K562 (cell line): ENCODE data around the gene C1orf116. TPM values are rescaled to one million over a fixed set of nuclear protein-coding genes. Genes with fewer than 3 reads are reported as not detected.

ENCODE experiments used
- COPS2 ChIP-seq: fragments of 450-650 bp; conservative IDR thresholded peaks from 2 replicates; pipeline ENCODE4 v1.6.1; 2016; ENCODE audit warnings: mild to moderate bottlenecking, moderate library complexity
- DPF2 ChIP-seq: fragments of 450-650 bp; IDR thresholded peaks from 2 replicates; pipeline ENCODE4 v1.6.1; 2016
- EWSR1 ChIP-seq: fragments of 450-650 bp; IDR thresholded peaks from 2 replicates; pipeline ENCODE4 v1.6.1; 2018; ENCODE audit warnings: borderline replicate concordance, mild to moderate bottlenecking, low read depth, moderate library complexity; ENCODE audit not compliant: partially characterized antibody
- FOXK2 ChIP-seq, 2 experiments: fragments of 450-650 bp; IDR thresholded peaks in 1 of 2; conservative IDR thresholded peaks in 1 of 2; 2 replicates each; pipeline ENCODE4 v1.6.1; 2016; ENCODE audit warnings: low read depth in 2 of 2, mild to moderate bottlenecking in 1 of 2
- GABPA ChIP-seq: fragments of 200-800 bp; sonication (Bioruptor generic); conservative IDR thresholded peaks from 2 replicates; pipeline ENCODE4 v1.6.1; 2016; ENCODE audit warnings: low read depth, missing genetic modification characterization, missing compliant biosample characterization
- ILF3 ChIP-seq: fragments of 450-650 bp; IDR thresholded peaks from 2 replicates; pipeline ENCODE4 v1.6.1; 2018; ENCODE audit warnings: antibody characterized with exemption, mild to moderate bottlenecking, moderate library complexity, borderline replicate concordance
- NBN ChIP-seq: fragments of 450-650 bp; IDR thresholded peaks from 2 replicates; pipeline ENCODE4 v1.6.1; 2016; ENCODE audit warnings: low read depth, mild to moderate bottlenecking
- NFRKB ChIP-seq: fragments of 450-650 bp; IDR thresholded peaks from 2 replicates; pipeline ENCODE4 v1.6.1; 2016; ENCODE audit warnings: low read depth
- NUFIP1 ChIP-seq: fragments of 450-650 bp; IDR thresholded peaks from 2 replicates; pipeline ENCODE4 v1.6.1; 2018; ENCODE audit not compliant: partially characterized antibody
- PURB ChIP-seq: sonication (generic); formaldehyde crosslinking; IDR thresholded peaks from 2 replicates; pipeline ENCODE4 v1.9.0; 2021; ENCODE audit warnings: low read depth, mild to moderate bottlenecking, missing genetic modification reagents
- SIX5 ChIP-seq, 2 experiments: IDR thresholded peaks; 2 replicates each; pipeline ENCODE4 v1.6.1; 2011; ENCODE audit warnings: low read length in 2 of 2, borderline replicate concordance in 1 of 2, low read depth in 1 of 2, mild to moderate bottlenecking in 1 of 2, moderate library complexity in 1 of 2; ENCODE audit not compliant: insufficient read depth in 1 of 2
- SMAD3 ChIP-seq: fragments of 450-650 bp; formaldehyde crosslinking; conservative IDR thresholded peaks from 2 replicates; pipeline ENCODE4 v1.4.0; 2020; ENCODE audit warnings: mild to moderate bottlenecking
- SMC3 ChIP-seq: conservative IDR thresholded peaks from 2 replicates; pipeline ENCODE4 v1.6.1; 2011; ENCODE audit warnings: low read depth, low read length, improper control_type of control experiment; ENCODE audit not compliant: insufficient read depth
- SP1 ChIP-seq: sonication (generic); formaldehyde crosslinking; IDR thresholded peaks from 2 replicates; pipeline ENCODE4 v1.8.1; 2022; ENCODE audit warnings: mild to moderate bottlenecking, missing genetic modification reagents
- TEAD4 ChIP-seq, 2 experiments: sonication (generic) in 1 of 2; formaldehyde crosslinking in 1 of 2; IDR thresholded peaks; 2 replicates each; pipeline versions ENCODE4 v1.6.1 to v1.8.0; 2012 to 2022; ENCODE audit warnings: borderline replicate concordance in 1 of 2, inconsistent platforms in 1 of 2, low read length in 1 of 2, mild to moderate bottlenecking in 1 of 2, missing genetic modification reagents in 1 of 2
- ZBTB1 ChIP-seq: sonication (generic); formaldehyde crosslinking; IDR thresholded peaks from 2 replicates; pipeline ENCODE4 v1.8.1; 2023; ENCODE audit warnings: missing genetic modification reagents, low read depth, mild to moderate bottlenecking, borderline replicate concordance
- ZNF347 ChIP-seq: fragments of 450-650 bp; formaldehyde crosslinking; IDR thresholded peaks from 2 replicates; pipeline ENCODE4 v1.4.0; 2020; ENCODE audit warnings: low read depth, mild to moderate bottlenecking, moderate library complexity
- polyA plus RNA-seq, 8 experiments: library from polyadenylated mRNA; depleted of rRNA in 4 of 8; stranded (reverse) in 5 of 8; unstranded in 3 of 8; fragments of >200 nt; fragmentation: Nextera tagmentation in 2 of 8; fragmentation: Illumina TruSeq in 1 of 8; extraction: Ambion mirVana in 2 of 8; extraction: Trizol in 1 of 8; gene quantifications; 2 replicates each; pipeline versions ENCODE4 v1.2.1 to v1.2.3, GENCODE V29; 2011 to 2014; ENCODE audit warnings: inconsistent platforms in 1 of 8, missing spikeins in 1 of 8
- total RNA-seq, 7 experiments: library from RNA; depleted of rRNA in 6 of 7; stranded (reverse); fragments of >200 nt in 6 of 7; fragmentation: Illumina TruSeq in 2 of 7; extraction: Trizol in 2 of 7; gene quantifications; 2 replicates each; pipeline versions ENCODE4 v1.2.1 to v1.2.3, GENCODE V29; 2011 to 2021; ENCODE audit warnings: low replicate concordance in 1 of 7
- TF ChIP-seq, protein P1 (sequence below): fragments of 450-650 bp; IDR thresholded peaks from 2 replicates; pipeline ENCODE4 v1.6.1; 2017; ENCODE audit warnings: mild to moderate bottlenecking, moderate library complexity
- TF ChIP-seq, protein P2 (sequence below): fragments of 450-650 bp; formaldehyde crosslinking; IDR thresholded peaks from 2 replicates; pipeline ENCODE4 v1.4.0; 2022; ENCODE audit warnings: mild to moderate bottlenecking, moderate library complexity
- TF ChIP-seq, protein P3 (sequence below), 2 experiments: fragments of 450-650 bp; IDR thresholded peaks; 2 replicates each; pipeline ENCODE4 v1.6.1; 2016
- TF ChIP-seq, protein P4 (sequence below): conservative IDR thresholded peaks from 2 replicates; pipeline ENCODE4 v1.6.1; 2011; ENCODE audit warnings: low read depth, mild to moderate bottlenecking, low read length; ENCODE audit not compliant: control insufficient read depth
- TF ChIP-seq, protein P5 (sequence below): fragments of 450-650 bp; IDR thresholded peaks from 2 replicates; pipeline ENCODE4 v1.6.1; 2016

Gene C1orf116
- total and polyA plus RNA-seq, 9 of the 15 experiments (the other 6 are each of a cell fraction or from before 2014, with no cell fraction given) = 0.62 to 3.0 (median 0.95) TPM

DNA sequence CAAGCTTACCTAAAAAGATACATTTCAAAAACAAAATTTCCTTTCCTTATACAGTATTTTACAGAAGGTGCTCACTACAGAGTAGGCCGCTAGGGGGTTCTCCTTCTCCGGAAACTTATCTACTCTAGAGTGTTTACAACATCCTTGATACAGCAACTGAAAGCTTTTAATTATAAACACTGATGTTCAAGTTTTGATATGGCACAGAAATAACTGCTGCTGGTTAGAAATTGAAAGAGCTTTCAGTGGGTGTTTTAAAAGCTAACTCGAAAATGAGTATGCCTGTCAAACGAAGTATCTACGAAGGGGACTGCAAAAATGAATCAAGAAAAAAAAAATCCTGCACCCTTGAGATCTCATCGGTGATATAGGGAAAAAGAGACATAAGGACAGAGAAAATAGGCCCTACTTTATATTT is 17.4 kb upstream of the C1orf116 start (continued):
- TF ChIP-seq, protein P1, sequence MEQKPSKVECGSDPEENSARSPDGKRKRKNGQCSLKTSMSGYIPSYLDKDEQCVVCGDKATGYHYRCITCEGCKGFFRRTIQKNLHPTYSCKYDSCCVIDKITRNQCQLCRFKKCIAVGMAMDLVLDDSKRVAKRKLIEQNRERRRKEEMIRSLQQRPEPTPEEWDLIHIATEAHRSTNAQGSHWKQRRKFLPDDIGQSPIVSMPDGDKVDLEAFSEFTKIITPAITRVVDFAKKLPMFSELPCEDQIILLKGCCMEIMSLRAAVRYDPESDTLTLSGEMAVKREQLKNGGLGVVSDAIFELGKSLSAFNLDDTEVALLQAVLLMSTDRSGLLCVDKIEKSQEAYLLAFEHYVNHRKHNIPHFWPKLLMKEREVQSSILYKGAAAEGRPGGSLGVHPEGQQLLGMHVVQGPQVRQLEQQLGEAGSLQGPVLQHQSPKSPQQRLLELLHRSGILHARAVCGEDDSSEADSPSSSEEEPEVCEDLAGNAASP = no peak
- TF ChIP-seq SMC3 = peak; percentile 16; the same call in 1 of the 2 replicates
- 0 out of 2 replicates have a peak, but pooled peaks have one; percentile 7 for TF ChIP-seq TEAD4 (IDR thresholded peaks at IDR 0.05; ENCODE audit: low read length)
- TF ChIP-seq TEAD4 (CRISPR knock-in tag; IDR thresholded peaks at IDR 0.05; ENCODE audit: borderline replicate concordance) = no peak
- peak; percentile 77; the same call in 1 of the 2 replicates for TF ChIP-seq NBN
- no peak for TF ChIP-seq NFRKB
- no peak for TF ChIP-seq COPS2
- TF ChIP-seq, protein P2, sequence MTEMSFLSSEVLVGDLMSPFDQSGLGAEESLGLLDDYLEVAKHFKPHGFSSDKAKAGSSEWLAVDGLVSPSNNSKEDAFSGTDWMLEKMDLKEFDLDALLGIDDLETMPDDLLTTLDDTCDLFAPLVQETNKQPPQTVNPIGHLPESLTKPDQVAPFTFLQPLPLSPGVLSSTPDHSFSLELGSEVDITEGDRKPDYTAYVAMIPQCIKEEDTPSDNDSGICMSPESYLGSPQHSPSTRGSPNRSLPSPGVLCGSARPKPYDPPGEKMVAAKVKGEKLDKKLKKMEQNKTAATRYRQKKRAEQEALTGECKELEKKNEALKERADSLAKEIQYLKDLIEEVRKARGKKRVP (CRISPR knock-in tag) = peak; percentile 56; the same call in 1 of the 2 replicates
- 0 out of 2 replicates have a peak, but pooled peaks have one; percentile 28 for TF ChIP-seq SMAD3 (CRISPR knock-in tag)
- TF ChIP-seq NUFIP1 = no peak
- no peak for TF ChIP-seq ZNF347
- TF ChIP-seq ILF3 = peak; percentile 83; the same call in 1 of the 2 replicates
- TF ChIP-seq, protein P3, sequence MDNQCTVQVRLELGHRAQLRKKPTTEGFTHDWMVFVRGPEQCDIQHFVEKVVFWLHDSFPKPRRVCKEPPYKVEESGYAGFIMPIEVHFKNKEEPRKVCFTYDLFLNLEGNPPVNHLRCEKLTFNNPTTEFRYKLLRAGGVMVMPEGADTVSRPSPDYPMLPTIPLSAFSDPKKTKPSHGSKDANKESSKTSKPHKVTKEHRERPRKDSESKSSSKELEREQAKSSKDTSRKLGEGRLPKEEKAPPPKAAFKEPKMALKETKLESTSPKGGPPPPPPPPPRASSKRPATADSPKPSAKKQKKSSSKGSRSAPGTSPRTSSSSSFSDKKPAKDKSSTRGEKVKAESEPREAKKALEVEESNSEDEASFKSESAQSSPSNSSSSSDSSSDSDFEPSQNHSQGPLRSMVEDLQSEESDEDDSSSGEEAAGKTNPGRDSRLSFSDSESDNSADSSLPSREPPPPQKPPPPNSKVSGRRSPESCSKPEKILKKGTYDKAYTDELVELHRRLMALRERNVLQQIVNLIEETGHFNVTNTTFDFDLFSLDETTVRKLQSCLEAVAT (IDR thresholded peaks at IDR 0.05) = peak; percentile 45 to 79; a peak in 3 of 4 replicates
- TF ChIP-seq, protein P4, sequence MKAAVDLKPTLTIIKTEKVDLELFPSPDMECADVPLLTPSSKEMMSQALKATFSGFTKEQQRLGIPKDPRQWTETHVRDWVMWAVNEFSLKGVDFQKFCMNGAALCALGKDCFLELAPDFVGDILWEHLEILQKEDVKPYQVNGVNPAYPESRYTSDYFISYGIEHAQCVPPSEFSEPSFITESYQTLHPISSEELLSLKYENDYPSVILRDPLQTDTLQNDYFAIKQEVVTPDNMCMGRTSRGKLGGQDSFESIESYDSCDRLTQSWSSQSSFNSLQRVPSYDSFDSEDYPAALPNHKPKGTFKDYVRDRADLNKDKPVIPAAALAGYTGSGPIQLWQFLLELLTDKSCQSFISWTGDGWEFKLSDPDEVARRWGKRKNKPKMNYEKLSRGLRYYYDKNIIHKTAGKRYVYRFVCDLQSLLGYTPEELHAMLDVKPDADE = no peak
- TF ChIP-seq ZBTB1 (CRISPR knock-in tag) = no peak
- no peak for TF ChIP-seq EWSR1
- peak; percentile 46; the same call in 1 of the 2 replicates for TF ChIP-seq GABPA (tag)
- no peak for TF ChIP-seq PURB (CRISPR knock-in tag)
- peak; percentile 65 for TF ChIP-seq DPF2
- TF ChIP-seq, protein P5, sequence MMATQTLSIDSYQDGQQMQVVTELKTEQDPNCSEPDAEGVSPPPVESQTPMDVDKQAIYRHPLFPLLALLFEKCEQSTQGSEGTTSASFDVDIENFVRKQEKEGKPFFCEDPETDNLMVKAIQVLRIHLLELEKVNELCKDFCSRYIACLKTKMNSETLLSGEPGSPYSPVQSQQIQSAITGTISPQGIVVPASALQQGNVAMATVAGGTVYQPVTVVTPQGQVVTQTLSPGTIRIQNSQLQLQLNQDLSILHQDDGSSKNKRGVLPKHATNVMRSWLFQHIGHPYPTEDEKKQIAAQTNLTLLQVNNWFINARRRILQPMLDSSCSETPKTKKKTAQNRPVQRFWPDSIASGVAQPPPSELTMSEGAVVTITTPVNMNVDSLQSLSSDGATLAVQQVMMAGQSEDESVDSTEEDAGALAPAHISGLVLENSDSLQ = 0 out of 2 replicates have a peak, but pooled peaks have one; percentile 7
- TF ChIP-seq SIX5 (IDR thresholded peaks at IDR 0.05; ENCODE audit: borderline replicate concordance in 1 of 2, insufficient read depth in 1 of 2, low read depth in 1 of 2, low read length in 2 of 2) = no peak
- TF ChIP-seq SP1 = no peak
- peak; percentile 87 to 90 for TF ChIP-seq FOXK2 (conservative IDR thresholded peaks at IDR 0.05 in 1 of 2, IDR thresholded peaks at IDR 0.05 in 1 of 2; ENCODE audit: low read depth in 2 of 2)
